PC-9 (cell line): ENCODE results near the gene PRKCH. TPM values are rescaled to one million over a fixed set of nuclear protein-coding genes. Genes with fewer than 3 reads are reported as not detected.

Experiments used
- BruUV-seq: library from RNA; stranded (reverse); fragments of 400-500 nt; replicated peaks from 2 replicates; lab custom pipeline; 2021; lab: Mats Ljungman, UMichigan
- CTCF ChIA-PET: fragments of 300-600 bp; sonication (Branson Sonifier 250); formaldehyde crosslinking; loops from one replicate; lab custom pipeline; 2022; ENCODE audit warnings: antibody characterized with exemption; lab: Charles Lee
- POLR2A ChIA-PET: fragments of 300-600 bp; sonication (Branson Sonifier 250); formaldehyde crosslinking; loops from one replicate; lab custom pipeline; 2022; ENCODE audit warnings: antibody characterized with exemption; ENCODE audit not compliant: unreplicated experiment; lab: Charles Lee
- DNase-seq, 2 experiments: peaks; one replicate each; pipeline versions ENCODE4 v3.0.0 to v3.0.0-alpha.2; 2015 to 2022; ENCODE audit warnings: mixed read lengths in 1 of 2
- H2AFZ ChIP-seq: fragments of 200-600 bp; sonication (generic); 2 replicates; pipeline ENCODE4 v1.8.1; 2017; ENCODE audit warnings: antibody characterized with exemption
- H3F3A ChIP-seq: fragments of 200-600 bp; sonication (generic); 2 replicates; pipeline ENCODE4 v1.8.1; 2017; ENCODE audit warnings: antibody characterized with exemption, mild to moderate bottlenecking, low read depth; ENCODE audit not compliant: insufficient read depth
- H3K27ac ChIP-seq: fragments of 200-600 bp; sonication (generic); 2 replicates; pipeline ENCODE4 v1.6.1; 2016; ENCODE audit warnings: mixed run types
- H3K27me3 ChIP-seq: fragments of 200-600 bp; sonication (generic); 2 replicates; pipeline ENCODE4 v1.6.1; 2016; ENCODE audit warnings: low read depth, mixed run types; ENCODE audit not compliant: insufficient read depth
- H3K36me3 ChIP-seq: fragments of 200-600 bp; sonication (generic); 2 replicates; pipeline ENCODE4 v1.6.1; 2016; ENCODE audit warnings: low read depth, mixed run types
- H3K4me1 ChIP-seq: fragments of 200-600 bp; sonication (generic); replicated peaks from 2 replicates; pipeline ENCODE4 v1.6.1; 2016; ENCODE audit warnings: mixed run types; ENCODE audit not compliant: insufficient read depth
- H3K4me2 ChIP-seq: fragments of 200-600 bp; sonication (generic); 2 replicates; pipeline ENCODE4 v1.6.1; 2017; ENCODE audit warnings: mixed run types
- H3K4me3 ChIP-seq: fragments of 200-600 bp; sonication (generic); 2 replicates; pipeline ENCODE4 v1.6.1; 2016; ENCODE audit warnings: mixed run types
- H3K79me2 ChIP-seq: fragments of 200-600 bp; sonication (generic); 2 replicates; pipeline ENCODE4 v1.6.1; 2017; ENCODE audit warnings: low read depth, mixed run types
- H3K9me2 ChIP-seq: fragments of 200-600 bp; sonication (generic); 2 replicates; pipeline ENCODE4 v1.8.1; 2017; ENCODE audit warnings: mild to moderate bottlenecking; ENCODE audit not compliant: insufficient read depth
- H3K9me3 ChIP-seq: fragments of 200-600 bp; sonication (generic); 2 replicates; pipeline ENCODE4 v1.8.1; 2016; ENCODE audit warnings: low read depth; ENCODE audit not compliant: insufficient read depth
- H4K20me1 ChIP-seq: fragments of 200-600 bp; sonication (generic); 2 replicates; pipeline ENCODE4 v1.8.1; 2017; ENCODE audit not compliant: insufficient read depth
- EZH2 ChIP-seq: fragments of 200-600 bp; sonication (generic); IDR thresholded peaks from 2 replicates; pipeline ENCODE4 v1.8.0; 2017; ENCODE audit warnings: antibody characterized with exemption, low read depth
- intact Hi-C: fragments of 100-400 bp; cut with micrococcal nuclease; formaldehyde crosslinking; loops from one replicate; pipeline ENCODE4 v1.10.0; 2022; ENCODE audit not compliant: unreplicated experiment
- total RNA-seq: library from RNA; stranded (reverse); gene quantifications from 2 replicates; pipeline ENCODE4 v1.2.3, GENCODE V29; 2021
- TF ChIP-seq, protein P1 (sequence below): fragments of 200-600 bp; sonication (generic); conservative IDR thresholded peaks from 2 replicates; pipeline ENCODE4 v1.6.1; 2017; ENCODE audit warnings: mixed run types, antibody characterized with exemption, mild to moderate bottlenecking, moderate library complexity

Gene PRKCH
- total RNA-seq, 1 experiment from 2014 or later, result 32.4 TPM

DNA sequence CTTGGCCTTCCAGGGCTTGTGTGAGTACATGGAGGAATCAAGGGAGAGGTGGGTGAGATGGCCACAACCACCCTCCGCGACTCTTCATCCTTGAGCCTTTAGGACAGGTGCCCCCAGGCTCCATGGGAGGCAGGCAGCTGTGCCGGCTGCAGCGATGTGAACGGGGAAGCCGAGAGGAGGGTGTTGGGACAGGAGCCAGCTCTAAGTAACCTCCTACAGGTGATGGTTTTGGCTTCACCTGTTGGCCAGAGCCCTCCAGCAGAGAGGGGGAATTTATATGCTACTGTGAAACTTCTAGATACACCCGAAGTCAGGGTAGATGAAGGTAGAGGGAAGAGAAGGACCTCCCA is 241.8 kb downstream of the PRKCH start:
- no peaks in the 10 kb centered on the region for H3K27me3 ChIP-seq
- peaks cover 4% of the 10 kb centered on the region; the same call in 1 of the 2 replicates for H3K9me3 ChIP-seq
- ChIA-PET CTCF (interaction anchor here (0.8 to 1.4 kb wide), 4 partner anchors 16 to 91 kb away, joined by 3 to 5 read pairs (median 4); no protein-coding TSS in a partner anchor), POLR2A (interaction anchor here (0.5 to 1.2 kb wide), 12 partner anchors 9 to 1314 kb away, joined by 4 to 26 read pairs (median 7); partner anchors contain the start of genes HIF1A, PPM1A and SNAPC1)
- peaks cover 26% of the 10 kb centered on the region for H3K79me2 ChIP-seq
- H3K4me1 ChIP-seq, result peaks cover 86% of the 10 kb centered on the region
- TF ChIP-seq, protein P1, sequence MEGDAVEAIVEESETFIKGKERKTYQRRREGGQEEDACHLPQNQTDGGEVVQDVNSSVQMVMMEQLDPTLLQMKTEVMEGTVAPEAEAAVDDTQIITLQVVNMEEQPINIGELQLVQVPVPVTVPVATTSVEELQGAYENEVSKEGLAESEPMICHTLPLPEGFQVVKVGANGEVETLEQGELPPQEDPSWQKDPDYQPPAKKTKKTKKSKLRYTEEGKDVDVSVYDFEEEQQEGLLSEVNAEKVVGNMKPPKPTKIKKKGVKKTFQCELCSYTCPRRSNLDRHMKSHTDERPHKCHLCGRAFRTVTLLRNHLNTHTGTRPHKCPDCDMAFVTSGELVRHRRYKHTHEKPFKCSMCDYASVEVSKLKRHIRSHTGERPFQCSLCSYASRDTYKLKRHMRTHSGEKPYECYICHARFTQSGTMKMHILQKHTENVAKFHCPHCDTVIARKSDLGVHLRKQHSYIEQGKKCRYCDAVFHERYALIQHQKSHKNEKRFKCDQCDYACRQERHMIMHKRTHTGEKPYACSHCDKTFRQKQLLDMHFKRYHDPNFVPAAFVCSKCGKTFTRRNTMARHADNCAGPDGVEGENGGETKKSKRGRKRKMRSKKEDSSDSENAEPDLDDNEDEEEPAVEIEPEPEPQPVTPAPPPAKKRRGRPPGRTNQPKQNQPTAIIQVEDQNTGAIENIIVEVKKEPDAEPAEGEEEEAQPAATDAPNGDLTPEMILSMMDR, result no peak
- no peak for TF ChIP-seq EZH2
- BruUV-seq, result TSS peak; percentile 51
- H3K4me2 ChIP-seq, result peak overlapping the region; percentile 79
- no peaks in the 10 kb centered on the region for H3K36me3 ChIP-seq
- peak overlapping the region; percentile 98 for H3K27ac ChIP-seq
- no peaks in the 10 kb centered on the region for H3K9me2 ChIP-seq
- no peak overlapping the region for H2AFZ ChIP-seq
- no peak for DNase-seq
- H4K20me1 ChIP-seq, result no peaks in the 10 kb centered on the region
- intact Hi-C loops, result loop anchor here (2.0 to 5.0 kb wide), 2 partner anchors 54 to 274 kb away; no protein-coding TSS in a partner anchor
- peak overlapping the region; percentile 39; the same call in 1 of the 2 replicates for H3K4me3 ChIP-seq
- peaks cover 80% of the 10 kb centered on the region for H3F3A ChIP-seq

DNA sequence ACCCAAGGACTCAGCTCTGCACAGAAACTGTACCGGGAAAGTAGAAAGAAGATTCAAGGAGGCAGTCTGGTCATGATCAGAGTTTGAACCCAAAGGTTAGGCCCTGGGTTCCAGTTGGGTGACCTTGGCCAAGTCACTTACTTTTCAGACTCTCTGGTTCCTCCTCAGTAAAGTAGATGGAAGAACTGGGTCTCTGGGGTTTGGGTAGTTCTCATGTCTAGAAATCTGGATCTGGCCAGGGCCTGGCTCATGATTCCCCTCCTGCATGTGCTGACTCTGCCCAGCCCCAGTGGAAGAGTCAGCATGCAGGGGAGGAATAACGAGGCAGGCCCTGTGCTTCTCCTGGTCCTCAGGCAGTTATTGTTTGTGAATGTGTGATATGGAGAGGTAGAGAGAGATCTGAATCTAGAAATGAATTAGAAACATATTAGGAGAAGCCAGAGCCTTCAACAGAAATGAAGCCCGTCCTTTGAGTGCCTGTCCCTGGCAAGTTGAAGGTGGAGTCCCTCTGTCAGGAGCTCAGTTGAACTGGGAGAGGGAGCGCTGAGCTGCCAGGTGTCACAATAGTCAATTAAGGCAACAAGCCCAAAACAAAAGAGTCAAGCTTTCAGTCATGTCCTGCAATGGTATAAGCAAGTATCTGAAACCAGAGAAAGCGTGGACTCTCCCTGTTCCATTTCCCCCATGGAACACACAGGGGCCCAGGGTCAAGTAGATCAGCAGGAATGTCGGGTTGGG is 242.7 kb downstream of the PRKCH start:
- BruUV-seq, result TSS peak; percentile 20
- peak overlapping the region; percentile 98 for H3K27ac ChIP-seq
- DNase-seq, result no peak
- intact Hi-C loops, result loop anchor here (1.0 to 5.0 kb wide), 4 partner anchors 53 to 273 kb away; no protein-coding TSS in a partner anchor
- TF ChIP-seq, protein P1, result no peak
- TF ChIP-seq EZH2, result no peak
- H3K27me3 ChIP-seq, result no peaks in the 10 kb centered on the region
- H3K9me3 ChIP-seq, result no peaks in the 10 kb centered on the region
- peaks cover 89% of the 10 kb centered on the region for H3F3A ChIP-seq
- H3K4me3 ChIP-seq, result peak overlapping the region; percentile 39
- peaks cover 30% of the 10 kb centered on the region for H3K79me2 ChIP-seq
- peaks cover 95% of the 10 kb centered on the region for H3K4me1 ChIP-seq
- ChIA-PET POLR2A (interaction anchor here (0.5 to 1.0 kb wide), 9 partner anchors 10 to 841 kb away, joined by 3 to 6 read pairs (median 3); partner anchors contain the start of genes HIF1A and PRKCH), CTCF (interaction anchor here (0.7 kb wide), 1 partner anchor 52 kb away, joined by 3 read pairs; no protein-coding TSS in a partner anchor)
- no peaks in the 10 kb centered on the region for H3K9me2 ChIP-seq
- H3K4me2 ChIP-seq, result peak overlapping the region; percentile 79
- H3K36me3 ChIP-seq, result no peaks in the 10 kb centered on the region
- H2AFZ ChIP-seq, result no peak overlapping the region
- H4K20me1 ChIP-seq, result no peaks in the 10 kb centered on the region

DNA sequence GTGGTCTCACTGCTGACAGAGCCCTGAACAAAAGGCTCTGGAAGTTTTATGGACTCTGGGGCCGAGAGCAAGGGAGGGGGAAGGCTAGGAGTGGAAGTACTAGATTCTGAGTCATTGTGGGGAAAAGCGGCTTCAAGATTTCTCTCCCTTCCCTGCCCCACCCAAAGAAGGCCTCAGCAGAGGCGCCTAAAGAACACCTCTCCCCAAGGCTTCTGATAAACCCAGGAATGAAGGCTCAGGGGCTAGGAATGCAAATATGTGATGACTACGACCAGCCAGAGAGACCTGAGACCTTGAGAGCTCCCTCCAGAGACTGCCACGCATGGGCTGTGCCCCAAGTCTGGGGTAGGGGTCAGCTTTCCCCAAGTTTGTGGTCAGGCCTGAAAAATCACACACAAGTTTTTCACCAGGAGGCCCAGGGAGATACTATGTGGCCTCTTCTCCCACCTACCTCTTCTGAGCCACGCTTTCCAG is 243.3 kb downstream of the PRKCH start:
- H3K27ac ChIP-seq, result peak overlapping the region; percentile 98
- TF ChIP-seq, protein P1, result no peak
- no peak for TF ChIP-seq EZH2
- BruUV-seq, result no TSS peak
- ChIA-PET POLR2A (interaction anchor here (0.5 to 1.0 kb wide), 10 partner anchors 10 to 842 kb away, joined by 3 to 11 read pairs (median 4); partner anchors contain the start of genes HIF1A and PRKCH), CTCF (interaction anchor here (0.5 to 0.7 kb wide), 3 partner anchors 46 to 207 kb away, joined by 3 to 6 read pairs (median 3); no protein-coding TSS in a partner anchor)
- H3K4me3 ChIP-seq, result peak overlapping the region; percentile 39; the same call in 1 of the 2 replicates
- intact Hi-C loops, result loop anchor here (1.0 to 5.0 kb wide), 3 partner anchors 98 to 273 kb away; no protein-coding TSS in a partner anchor
- H3F3A ChIP-seq, result peaks cover 90% of the 10 kb centered on the region
- H3K27me3 ChIP-seq, result no peaks in the 10 kb centered on the region
- H4K20me1 ChIP-seq, result no peaks in the 10 kb centered on the region
- no peaks in the 10 kb centered on the region for H3K36me3 ChIP-seq
- peaks cover 96% of the 10 kb centered on the region for H3K4me1 ChIP-seq
- peak overlapping the region; percentile 79 for H3K4me2 ChIP-seq
- H2AFZ ChIP-seq, result no peak overlapping the region
- peaks cover 33% of the 10 kb centered on the region for H3K79me2 ChIP-seq
- DNase-seq, result peak; percentile 88 to 99
- no peaks in the 10 kb centered on the region for H3K9me2 ChIP-seq
- no peaks in the 10 kb centered on the region for H3K9me3 ChIP-seq
